GM12878 (cell line): ENCODE results near the gene KIF20B. TPM values are rescaled to one million over a fixed set of nuclear protein-coding genes. Genes with fewer than 3 reads are reported as not detected.

Experiments used
- ATAC-seq: fragments of 200-7000 bp; cut with Tn5 transposase; 3 replicates; pipeline ENCODE4 v1.9.1; 2020; ENCODE audit warnings: mild to moderate bottlenecking, moderate library complexity
- BruUV-seq: library from RNA; stranded (reverse); fragments of 400-500 nt; replicated peaks from 2 replicates; lab custom pipeline; 2021; lab: Mats Ljungman, UMichigan
- CTCF ChIA-PET: fragments of 300-600 bp; sonication (Branson Sonifier 250); formaldehyde crosslinking; extraction: SDS; loops from one replicate; lab custom pipeline; 2021; ENCODE audit warnings: inconsistent platforms; lab: Yijun Ruan, JAX
- POLR2A ChIA-PET: fragments of 350-600 bp; formaldehyde crosslinking; extraction: SDS; loops from one replicate; lab custom pipeline; 2021; ENCODE audit warnings: inconsistent platforms; lab: Charles Lee
- RAD21 ChIA-PET: fragments of 300-600 bp; sonication (Branson Sonifier 250); formaldehyde crosslinking; loops from one replicate; lab custom pipeline; 2023; ENCODE audit warnings: antibody characterized with exemption; ENCODE audit not compliant: unreplicated experiment; lab: Charles Lee
- SMC1A ChIA-PET: fragments of 300-600 bp; sonication (Branson Sonifier 250); formaldehyde crosslinking; loops from one replicate; lab custom pipeline; 2023; ENCODE audit not compliant: unreplicated experiment, uncharacterized antibody; lab: Charles Lee
- DNase-seq: peaks from one replicate; pipeline ENCODE4 v3.0.0-alpha.2; 2011; ENCODE audit warnings: low read depth, low spot score
- FAIRE-seq: peaks from 3 replicates; lab custom pipeline; 2011; peaks lifted over from hg19 to GRCh38; lab: Jason Lieb, UNC
- H2AFZ ChIP-seq: 2 replicates; pipeline ENCODE4 v1.6.0; 2011; ENCODE audit warnings: low read depth, low read length, control low read depth; ENCODE audit not compliant: control insufficient read depth
- H3K27ac ChIP-seq: 2 replicates; pipeline ENCODE4 v1.5.1; 2011; ENCODE audit warnings: control low read depth; ENCODE audit not compliant: control insufficient read depth, insufficient read depth
- H3K27me3 ChIP-seq, 2 experiments: replicated peaks in 1 of 2; 2 replicates each; pipeline versions ENCODE4 v1.6.0 to v1.6.1; 2011; ENCODE audit warnings: low read length in 1 of 2; ENCODE audit not compliant: control insufficient read depth in 2 of 2, insufficient read depth in 2 of 2
- H3K36me3 ChIP-seq, 2 experiments: 2 replicates each; pipeline ENCODE4 v1.5.1; 2011; ENCODE audit warnings: low read length in 1 of 2; ENCODE audit not compliant: control insufficient read depth in 2 of 2, insufficient read depth in 2 of 2
- H3K4me1 ChIP-seq: 2 replicates; pipeline ENCODE4 v1.6.1; 2011; ENCODE audit warnings: mild to moderate bottlenecking, low read length, moderate library complexity, mixed read lengths; ENCODE audit not compliant: control insufficient read depth, insufficient read depth
- H3K4me2 ChIP-seq: 2 replicates; pipeline ENCODE4 v1.6.0; 2011; ENCODE audit warnings: control low read depth; ENCODE audit not compliant: control insufficient read depth, insufficient read depth
- H3K4me3 ChIP-seq: fragments of 200-600 bp; sonication (generic); 2 replicates; pipeline ENCODE4 v1.5.1; 2016
- H3K79me2 ChIP-seq: 2 replicates; pipeline ENCODE4 v1.6.0; 2011; ENCODE audit warnings: low read length; ENCODE audit not compliant: control insufficient read depth, insufficient read depth
- H3K9ac ChIP-seq: 2 replicates; pipeline ENCODE4 v1.8.0; 2011; ENCODE audit warnings: low read length, control low read depth, mixed read lengths; ENCODE audit not compliant: control insufficient read depth, insufficient read depth
- H3K9me3 ChIP-seq: replicated peaks from 3 replicates; pipeline ENCODE4 v1.5.1; 2011; ENCODE audit warnings: mild to moderate bottlenecking, low read length; ENCODE audit not compliant: control insufficient read depth, insufficient read depth
- H4K20me1 ChIP-seq: 2 replicates; pipeline ENCODE4 v1.6.0; 2011; ENCODE audit not compliant: control insufficient read depth, insufficient read depth
- FOXM1 ChIP-seq: IDR thresholded peaks from 2 replicates; pipeline ENCODE4 v1.6.1; 2012; ENCODE audit warnings: low read depth, mild to moderate bottlenecking, inconsistent platforms, low read length, moderate library complexity
- HDGF ChIP-seq: fragments of 450-650 bp; IDR thresholded peaks from 2 replicates; pipeline ENCODE4 v1.6.1; 2016; ENCODE audit warnings: antibody characterized with exemption
- IRF4 ChIP-seq: IDR thresholded peaks from 2 replicates; pipeline ENCODE4 v1.6.1; 2011; ENCODE audit warnings: low read depth, low read length
- NR2C2 ChIP-seq: IDR thresholded peaks from 2 replicates; pipeline ENCODE4 v1.6.1; 2011; ENCODE audit warnings: borderline replicate concordance, low read depth; ENCODE audit not compliant: control insufficient read depth, insufficient read length
- NRF1 ChIP-seq: conservative IDR thresholded peaks from 2 replicates; pipeline ENCODE4 v1.6.1; 2011; ENCODE audit warnings: mild to moderate bottlenecking, low read depth, low read length, improper control_type of control experiment
- RAD51 ChIP-seq: fragments of 450-650 bp; IDR thresholded peaks from 2 replicates; pipeline ENCODE4 v1.6.1; 2016; ENCODE audit warnings: moderate library complexity, mild to moderate bottlenecking, inconsistent platforms
- TCF3 ChIP-seq: IDR thresholded peaks from 2 replicates; pipeline ENCODE4 v1.6.1; 2012; ENCODE audit warnings: low read depth, mild to moderate bottlenecking, low read length, borderline replicate concordance; ENCODE audit not compliant: insufficient read depth
- WRNIP1 ChIP-seq: IDR thresholded peaks from 2 replicates; pipeline ENCODE4 v1.6.1; 2011; ENCODE audit warnings: low read depth, low read length, improper control_type of control experiment, borderline replicate concordance
- WGBS: methylation state at CpG from one replicate; pipeline ENCODE4 v1.1.6; 2016; ENCODE audit warnings: low lambda C conversion rate; ENCODE audit not compliant: insufficient replicate concordance, insufficient coverage; ENCODE audit errors: missing lambda C conversion rate; 5-methylcytosine and 5-hydroxymethylcytosine counted together
- in situ Hi-C: fragments of 300-500 bp; cut with MboI; formaldehyde crosslinking; loops from 9 replicates; pipeline ENCODE4 v1.14.3; 2018; ENCODE audit warnings: mixed read lengths
- intact Hi-C: fragments of 100-400 bp; cut with micrococcal nuclease; formaldehyde crosslinking; loops from one replicate; pipeline ENCODE4 v1.14.2; 2022; ENCODE audit not compliant: unreplicated experiment
- polyA plus RNA-seq, 11 experiments: library from polyadenylated mRNA; depleted of rRNA in 4 of 11; unstranded in 6 of 11; stranded (reverse) in 5 of 11; fragments of >200 nt; fragmentation: Nextera tagmentation in 4 of 11; fragmentation: Illumina TruSeq in 1 of 11; extraction: Ambion mirVana in 4 of 11; extraction: Trizol in 1 of 11; gene quantifications; 1 replicate in 1 of 11; 2 replicates in 10 of 11; pipeline versions ENCODE4 v1.2.1 to v1.2.3, GENCODE V29; 2011 to 2016; ENCODE audit warnings: inconsistent platforms in 2 of 11, missing spikeins in 2 of 11, low read depth in 1 of 11
- total RNA-seq, 4 experiments: library from RNA; depleted of rRNA in 3 of 4; stranded (reverse); fragments of >200 nt in 3 of 4; fragmentation: Illumina TruSeq in 1 of 4; extraction: Trizol in 1 of 4; gene quantifications; 2 replicates each; pipeline versions ENCODE4 v1.2.1 to v1.2.3, GENCODE V29; 2013 to 2021
- TF ChIP-seq, protein P1 (sequence below): IDR thresholded peaks from 2 replicates; pipeline ENCODE4 v1.6.1; 2012; ENCODE audit warnings: mild to moderate bottlenecking, low read depth, low read length
- TF ChIP-seq, protein P2 (sequence below): IDR thresholded peaks from 2 replicates; pipeline ENCODE4 v1.6.1; 2011; ENCODE audit warnings: mild to moderate bottlenecking, low read depth, low read length, moderate library complexity; ENCODE audit not compliant: insufficient replicate concordance

The KIF20B gene
- total and polyA plus RNA-seq, 10 of the 15 experiments (the other 5 are each of a cell fraction or from before 2014, with no cell fraction given), result 15.6 to 67.7 (median 44.3) TPM

DNA sequence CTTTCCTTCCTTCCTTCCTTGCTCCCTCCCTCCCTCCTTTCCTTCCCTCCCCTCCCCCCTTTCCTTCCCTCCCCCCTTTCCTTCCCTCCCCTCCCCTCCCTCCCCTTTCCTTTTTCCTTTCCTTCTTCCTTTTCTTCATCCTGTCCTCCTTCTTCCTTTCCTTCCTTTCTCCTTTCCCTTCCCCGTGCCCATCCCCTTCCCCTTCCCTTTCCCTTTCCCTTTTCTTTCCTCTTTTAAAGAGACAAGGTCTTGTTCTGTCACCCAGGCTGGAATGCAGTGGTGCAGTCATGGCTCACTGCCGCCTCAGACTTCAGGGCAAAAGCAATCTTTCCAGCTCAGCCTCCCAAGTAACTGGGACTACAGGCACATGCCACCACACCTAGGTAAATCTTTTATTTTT, 54.0 kb downstream of the KIF20B start:
- FAIRE-seq (no peak), DNase-seq (no peak), ATAC-seq (no peak)
- Histone ChIP-seq H3K9me3 (no peaks in the 10 kb centered on the region), H3K79me2 (no peaks in the 10 kb centered on the region), H3K4me1 (no peaks in the 10 kb centered on the region), H3K4me3 (no peak overlapping the region), H3K4me2 (no peak overlapping the region), H4K20me1 (no peaks in the 10 kb centered on the region), H2AFZ (no peak overlapping the region), H3K36me3 (peaks cover 2 to 6% of the 10 kb centered on the region in 2 experiments; a peak in 2 of 4 replicates), H3K27me3 (no peaks in the 10 kb centered on the region), H3K27ac (no peak overlapping the region), H3K9ac (no peak overlapping the region)
- RAD21 ChIA-PET, result no interaction called here
- SMC1A ChIA-PET, result interaction anchor here (1.0 to 2.1 kb wide), 5 partner anchors 9 to 145 kb away, joined by 3 to 6 read pairs (median 4); no protein-coding TSS in a partner anchor
- 56% methylated on average over 2 of the region's 2 CpGs for WGBS
- in situ Hi-C loops (no loop called here), intact Hi-C loops (no loop called here)
- CTCF ChIA-PET, result no interaction called here
- TF ChIP-seq NRF1, result no peak
- no peak for TF ChIP-seq IRF4
- no peak for TF ChIP-seq WRNIP1
- TF ChIP-seq NR2C2, result no peak
- TF ChIP-seq, protein P1, sequence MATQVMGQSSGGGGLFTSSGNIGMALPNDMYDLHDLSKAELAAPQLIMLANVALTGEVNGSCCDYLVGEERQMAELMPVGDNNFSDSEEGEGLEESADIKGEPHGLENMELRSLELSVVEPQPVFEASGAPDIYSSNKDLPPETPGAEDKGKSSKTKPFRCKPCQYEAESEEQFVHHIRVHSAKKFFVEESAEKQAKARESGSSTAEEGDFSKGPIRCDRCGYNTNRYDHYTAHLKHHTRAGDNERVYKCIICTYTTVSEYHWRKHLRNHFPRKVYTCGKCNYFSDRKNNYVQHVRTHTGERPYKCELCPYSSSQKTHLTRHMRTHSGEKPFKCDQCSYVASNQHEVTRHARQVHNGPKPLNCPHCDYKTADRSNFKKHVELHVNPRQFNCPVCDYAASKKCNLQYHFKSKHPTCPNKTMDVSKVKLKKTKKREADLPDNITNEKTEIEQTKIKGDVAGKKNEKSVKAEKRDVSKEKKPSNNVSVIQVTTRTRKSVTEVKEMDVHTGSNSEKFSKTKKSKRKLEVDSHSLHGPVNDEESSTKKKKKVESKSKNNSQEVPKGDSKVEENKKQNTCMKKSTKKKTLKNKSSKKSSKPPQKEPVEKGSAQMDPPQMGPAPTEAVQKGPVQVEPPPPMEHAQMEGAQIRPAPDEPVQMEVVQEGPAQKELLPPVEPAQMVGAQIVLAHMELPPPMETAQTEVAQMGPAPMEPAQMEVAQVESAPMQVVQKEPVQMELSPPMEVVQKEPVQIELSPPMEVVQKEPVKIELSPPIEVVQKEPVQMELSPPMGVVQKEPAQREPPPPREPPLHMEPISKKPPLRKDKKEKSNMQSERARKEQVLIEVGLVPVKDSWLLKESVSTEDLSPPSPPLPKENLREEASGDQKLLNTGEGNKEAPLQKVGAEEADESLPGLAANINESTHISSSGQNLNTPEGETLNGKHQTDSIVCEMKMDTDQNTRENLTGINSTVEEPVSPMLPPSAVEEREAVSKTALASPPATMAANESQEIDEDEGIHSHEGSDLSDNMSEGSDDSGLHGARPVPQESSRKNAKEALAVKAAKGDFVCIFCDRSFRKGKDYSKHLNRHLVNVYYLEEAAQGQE, result no peak
- no peak for TF ChIP-seq TCF3
- TF ChIP-seq, protein P2, sequence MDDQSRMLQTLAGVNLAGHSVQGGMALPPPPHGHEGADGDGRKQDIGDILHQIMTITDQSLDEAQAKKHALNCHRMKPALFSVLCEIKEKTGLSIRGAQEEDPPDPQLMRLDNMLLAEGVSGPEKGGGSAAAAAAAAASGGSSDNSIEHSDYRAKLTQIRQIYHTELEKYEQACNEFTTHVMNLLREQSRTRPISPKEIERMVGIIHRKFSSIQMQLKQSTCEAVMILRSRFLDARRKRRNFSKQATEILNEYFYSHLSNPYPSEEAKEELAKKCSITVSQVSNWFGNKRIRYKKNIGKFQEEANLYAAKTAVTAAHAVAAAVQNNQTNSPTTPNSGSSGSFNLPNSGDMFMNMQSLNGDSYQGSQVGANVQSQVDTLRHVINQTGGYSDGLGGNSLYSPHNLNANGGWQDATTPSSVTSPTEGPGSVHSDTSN, result no peak
- no peak for TF ChIP-seq FOXM1
- TF ChIP-seq HDGF, result no peak
- TF ChIP-seq RAD51, result no peak
- POLR2A ChIA-PET, result interaction anchor here (0.9 kb wide), 1 partner anchor 12 kb away, joined by 3 read pairs; no protein-coding TSS in a partner anchor
- no TSS peak for BruUV-seq
